A673 (cell line): ENCODE results near the gene BAIAP2.

ENCODE experiments used
- EZH2 ChIP-seq: fragments of 200-600 bp; sonication (generic); IDR thresholded peaks from 2 replicates; pipeline ENCODE4 v1.6.1; 2017; ENCODE audit warnings: borderline replicate concordance, low read depth, mild to moderate bottlenecking, mixed read lengths, antibody characterized with exemption, low read length; ENCODE audit not compliant: poor library complexity, severe bottlenecking
- TF ChIP-seq, protein P1 (sequence below): fragments of 300-800, 200-600 bp; sonication (generic); conservative IDR thresholded peaks from 2 replicates; pipeline ENCODE4 v1.5.1; 2017; ENCODE audit warnings: low read depth, mild to moderate bottlenecking, antibody characterized with exemption, low read length, moderate library complexity, mixed read lengths

DNA sequence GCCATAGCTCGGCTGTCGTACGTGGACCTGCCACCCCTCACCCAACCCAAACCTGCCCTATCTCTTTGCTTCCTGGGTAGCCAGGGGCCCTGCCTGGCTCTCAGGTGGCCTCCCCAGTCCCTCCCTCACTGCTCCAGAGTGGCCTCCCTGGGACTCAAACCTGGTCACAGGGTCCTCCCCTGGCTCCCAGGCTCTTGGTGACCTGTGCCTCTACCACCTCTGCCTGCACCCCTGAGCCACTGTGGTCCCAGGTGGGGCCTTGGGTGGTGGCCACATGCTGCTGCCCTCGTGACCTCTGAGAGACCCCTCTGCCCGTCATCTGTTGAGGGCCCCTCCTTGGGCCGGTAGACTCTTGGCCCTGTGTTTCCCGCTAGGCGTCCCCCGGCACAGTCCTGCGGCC is 65.7 kb downstream of the BAIAP2 start:
- TF ChIP-seq, protein P1, sequence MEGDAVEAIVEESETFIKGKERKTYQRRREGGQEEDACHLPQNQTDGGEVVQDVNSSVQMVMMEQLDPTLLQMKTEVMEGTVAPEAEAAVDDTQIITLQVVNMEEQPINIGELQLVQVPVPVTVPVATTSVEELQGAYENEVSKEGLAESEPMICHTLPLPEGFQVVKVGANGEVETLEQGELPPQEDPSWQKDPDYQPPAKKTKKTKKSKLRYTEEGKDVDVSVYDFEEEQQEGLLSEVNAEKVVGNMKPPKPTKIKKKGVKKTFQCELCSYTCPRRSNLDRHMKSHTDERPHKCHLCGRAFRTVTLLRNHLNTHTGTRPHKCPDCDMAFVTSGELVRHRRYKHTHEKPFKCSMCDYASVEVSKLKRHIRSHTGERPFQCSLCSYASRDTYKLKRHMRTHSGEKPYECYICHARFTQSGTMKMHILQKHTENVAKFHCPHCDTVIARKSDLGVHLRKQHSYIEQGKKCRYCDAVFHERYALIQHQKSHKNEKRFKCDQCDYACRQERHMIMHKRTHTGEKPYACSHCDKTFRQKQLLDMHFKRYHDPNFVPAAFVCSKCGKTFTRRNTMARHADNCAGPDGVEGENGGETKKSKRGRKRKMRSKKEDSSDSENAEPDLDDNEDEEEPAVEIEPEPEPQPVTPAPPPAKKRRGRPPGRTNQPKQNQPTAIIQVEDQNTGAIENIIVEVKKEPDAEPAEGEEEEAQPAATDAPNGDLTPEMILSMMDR, result no peak
- no peak for TF ChIP-seq EZH2
